Measurements from ENCODE around the gene VAMP1.

GRCh38 chr12:6493497-6494257 is 23.2 kb upstream of the VAMP1 start, which contains the start of gene NCAPD2:
- TF ChIP-seq CTCF (conservative IDR thresholded peaks at IDR 0.05; ENCODE audit: low read depth in 2 of 2) (peak in 1 of 2 experiments; percentile 27; a peak in 2 of 4 replicates), REST (IDR thresholded peaks at IDR 0.05; ENCODE audit: unreplicated experiment) (no peak), EZH2 (IDR thresholded peaks at IDR 0.05; ENCODE audit: low read depth, unreplicated experiment) (no peak), ZNF114 (CRISPR knock-in tag; IDR thresholded peaks at IDR 0.05) (no peak), POLR2AphosphoS5 (IDR thresholded peaks at IDR 0.05; ENCODE audit: low read depth) (peak; percentile 81), ZNF331 (CRISPR knock-in tag; IDR thresholded peaks at IDR 0.05; ENCODE audit: low read depth) (no peak), CREB1 (CRISPR knock-in tag; IDR thresholded peaks at IDR 0.05; ENCODE audit: low read depth) (no peak; the same call in 1 of the 2 replicates)

All from GM23338 (cell line).